HEK293 (cell line): ENCODE data around the gene ELL2.

ENCODE experiments used
- CTCF ChIA-PET: fragments of 350-600 bp; formaldehyde crosslinking; extraction: SDS; loops from one replicate; lab custom pipeline; 2021; ENCODE audit warnings: antibody characterized with exemption; lab: Yijun Ruan, JAX
- POLR2A ChIA-PET: fragments of 300-600 bp; formaldehyde crosslinking; extraction: SDS; loops from one replicate; lab custom pipeline; 2020; ENCODE audit warnings: antibody characterized with exemption, inconsistent platforms; lab: Yijun Ruan, JAX
- H3K27ac ChIP-seq: fragments of 200-500 bp; sonication (Bioruptor generic); 2 replicates; pipeline ENCODE4 v1.5.1; 2014; ENCODE audit warnings: low read depth, low read length, control low read depth, inconsistent platforms; ENCODE audit errors: extremely low read depth
- H3K36me3 ChIP-seq, 2 experiments: fragments of 200-500 bp in 1 of 2; sonication (Bioruptor generic) in 1 of 2; 1 replicate in 1 of 2; 2 replicates in 1 of 2; pipeline ENCODE4 v1.5.1; 2014 to 2017; ENCODE audit warnings: inconsistent platforms in 2 of 2, low read length in 2 of 2; ENCODE audit not compliant: control insufficient read depth in 2 of 2, insufficient read depth in 1 of 2
- H3K4me1 ChIP-seq: fragments of 200-500 bp; sonication (Bioruptor generic); 2 replicates; pipeline ENCODE4 v1.5.1; 2014; ENCODE audit warnings: mild to moderate bottlenecking, low read length, inconsistent platforms; ENCODE audit not compliant: control insufficient read depth, insufficient read depth
- H3K4me3 ChIP-seq: 2 replicates; pipeline ENCODE4 v1.5.1; 2011; ENCODE audit warnings: low read depth, mild to moderate bottlenecking, control low read depth, low read length, moderate library complexity
- H3K9me3 ChIP-seq: fragments of 200-500 bp; sonication (Bioruptor generic); 2 replicates; pipeline ENCODE4 v1.5.1; 2014; ENCODE audit warnings: low read depth, low read length, inconsistent platforms; ENCODE audit not compliant: control insufficient read depth, insufficient read depth
- KLF7 ChIP-seq: fragments of 450-650 bp; formaldehyde crosslinking; IDR thresholded peaks from 2 replicates; pipeline ENCODE4 v1.5.1; 2016; ENCODE audit warnings: missing biosample characterization, missing genetic modification characterization, borderline replicate concordance
- MEIS1 ChIP-seq: sonication (generic); formaldehyde crosslinking; IDR thresholded peaks from 2 replicates; pipeline ENCODE4 v1.8.1; 2022; ENCODE audit warnings: missing genetic modification reagents, mild to moderate bottlenecking, borderline replicate concordance
- MZF1 ChIP-seq: fragments of 450-650 bp; formaldehyde crosslinking; IDR thresholded peaks from 2 replicates; pipeline ENCODE4 v1.5.1; 2017; ENCODE audit warnings: missing biosample characterization, missing genetic modification characterization, borderline replicate concordance
- PRDM1 ChIP-seq: fragments of 450-650 bp; formaldehyde crosslinking; IDR thresholded peaks from 2 replicates; pipeline ENCODE4; 2016; ENCODE audit warnings: missing biosample characterization, missing genetic modification characterization
- PRDM10 ChIP-seq: fragments of 450-650 bp; formaldehyde crosslinking; IDR thresholded peaks from 2 replicates; pipeline ENCODE4 v1.5.1; 2016; ENCODE audit warnings: missing biosample characterization, missing genetic modification characterization
- PRDM4 ChIP-seq: fragments of 450-650 bp; formaldehyde crosslinking; IDR thresholded peaks from 2 replicates; pipeline ENCODE4 v1.5.1; 2017; ENCODE audit warnings: missing biosample characterization, missing genetic modification characterization
- REPIN1 ChIP-seq: fragments of 450-650 bp; formaldehyde crosslinking; IDR thresholded peaks from 2 replicates; pipeline ENCODE4 v1.5.1; 2017; ENCODE audit warnings: missing biosample characterization, missing genetic modification characterization, low read depth
- SCRT2 ChIP-seq: fragments of 450-650 bp; formaldehyde crosslinking; IDR thresholded peaks from 2 replicates; pipeline ENCODE4 v1.5.1; 2016; ENCODE audit warnings: missing biosample characterization, missing genetic modification characterization
- SETDB1 ChIP-seq: IDR thresholded peaks from one replicate; pipeline ENCODE4 v1.6.1; 2017; ENCODE audit warnings: mild to moderate bottlenecking, low read length, moderate library complexity, mixed read lengths; ENCODE audit not compliant: insufficient read length
- ZBTB21 ChIP-seq: fragments of 450-650 bp; formaldehyde crosslinking; IDR thresholded peaks from 2 replicates; pipeline ENCODE4 v1.5.1; 2017; ENCODE audit warnings: missing biosample characterization, missing genetic modification characterization
- ZNF133 ChIP-seq: fragments of 450-650 bp; formaldehyde crosslinking; IDR thresholded peaks from 2 replicates; pipeline ENCODE4 v1.5.1; 2016; ENCODE audit warnings: missing biosample characterization, missing genetic modification characterization
- ZNF639 ChIP-seq: fragments of 450-650 bp; formaldehyde crosslinking; IDR thresholded peaks from 2 replicates; pipeline ENCODE4 v1.5.1; 2016; ENCODE audit warnings: missing biosample characterization, missing genetic modification characterization
- ZNF76 ChIP-seq: fragments of 450-650 bp; formaldehyde crosslinking; IDR thresholded peaks from 2 replicates; pipeline ENCODE4; 2016; ENCODE audit warnings: low read depth, missing biosample characterization, missing genetic modification characterization, borderline replicate concordance
- TF ChIP-seq, protein P1 (sequence below): fragments of 450-650 bp; formaldehyde crosslinking; IDR thresholded peaks from 2 replicates; pipeline ENCODE4 v1.5.1; 2017; ENCODE audit warnings: missing biosample characterization, missing genetic modification characterization

Gene ELL2

DNA sequence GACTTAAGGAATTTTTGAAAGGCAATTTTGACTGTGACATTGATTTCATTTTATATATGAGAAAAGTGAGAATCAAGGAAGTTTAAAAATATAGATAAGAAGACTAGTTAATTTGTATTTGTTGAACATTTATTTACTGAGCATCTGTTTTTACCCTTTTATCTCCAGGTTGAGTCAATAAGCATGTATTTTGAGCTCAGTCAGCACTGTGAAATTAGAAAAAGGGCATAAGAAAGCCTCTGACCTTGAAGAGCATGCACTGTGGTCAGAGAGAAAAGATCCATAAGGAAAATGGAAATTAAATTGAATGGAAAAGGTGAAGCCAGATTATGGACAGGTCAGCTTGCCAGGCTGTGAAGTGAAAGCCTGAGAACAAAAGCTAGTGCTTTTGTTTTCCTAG lies 44.4 kb downstream of the ELL2 start:
- H3K9me3 ChIP-seq: no peaks in the 10 kb centered on the region
- no peak overlapping the region for H3K4me3 ChIP-seq
- CTCF ChIA-PET: interaction anchor here (0.6 to 0.7 kb wide), 5 partner anchors 43 to 1265 kb away, joined by 3 to 4 read pairs (median 3); no protein-coding TSS in a partner anchor
- POLR2A ChIA-PET: interaction anchor here (0.8 kb wide), 1 partner anchor 44 kb away, joined by 3 read pairs; the partner anchor contains the start of gene ELL2
- H3K36me3 ChIP-seq: no peaks in the 10 kb centered on the region
- peaks cover 15% of the 10 kb centered on the region for H3K4me1 ChIP-seq
- no peak overlapping the region for H3K27ac ChIP-seq
- TF ChIP-seq MZF1 (tag by site-specific recombination): no peak
- TF ChIP-seq SETDB1: no peak
- no peak for TF ChIP-seq PRDM4 (tag by site-specific recombination)
- TF ChIP-seq ZNF133 (tag by site-specific recombination): no peak
- no peak for TF ChIP-seq SCRT2 (tag by site-specific recombination)

- Histone ChIP-seq H3K9me3 (no peaks in the 10 kb centered on the region), H3K36me3 (no peaks in the 10 kb centered on the region), H3K4me3 (no peak overlapping the region), H3K27ac (no peak overlapping the region), H3K4me1 (peaks cover 15% of the 10 kb centered on the region)
- CTCF ChIA-PET: interaction anchor here (0.6 to 0.7 kb wide), 4 partner anchors 139 to 1264 kb away, joined by 3 to 4 read pairs (median 3); no protein-coding TSS in a partner anchor
- POLR2A ChIA-PET: no interaction called here
- no peak for TF ChIP-seq ZNF76
- TF ChIP-seq ZNF639 (tag by site-specific recombination): no peak
- no peak for TF ChIP-seq KLF7
- TF ChIP-seq ZBTB21: no peak
- TF ChIP-seq REPIN1 (tag by site-specific recombination): no peak
- TF ChIP-seq PRDM1 (tag by site-specific recombination): peak; percentile 82
- TF ChIP-seq MEIS1: no peak
- TF ChIP-seq PRDM10 (tag by site-specific recombination): no peak
- TF ChIP-seq, protein P1, sequence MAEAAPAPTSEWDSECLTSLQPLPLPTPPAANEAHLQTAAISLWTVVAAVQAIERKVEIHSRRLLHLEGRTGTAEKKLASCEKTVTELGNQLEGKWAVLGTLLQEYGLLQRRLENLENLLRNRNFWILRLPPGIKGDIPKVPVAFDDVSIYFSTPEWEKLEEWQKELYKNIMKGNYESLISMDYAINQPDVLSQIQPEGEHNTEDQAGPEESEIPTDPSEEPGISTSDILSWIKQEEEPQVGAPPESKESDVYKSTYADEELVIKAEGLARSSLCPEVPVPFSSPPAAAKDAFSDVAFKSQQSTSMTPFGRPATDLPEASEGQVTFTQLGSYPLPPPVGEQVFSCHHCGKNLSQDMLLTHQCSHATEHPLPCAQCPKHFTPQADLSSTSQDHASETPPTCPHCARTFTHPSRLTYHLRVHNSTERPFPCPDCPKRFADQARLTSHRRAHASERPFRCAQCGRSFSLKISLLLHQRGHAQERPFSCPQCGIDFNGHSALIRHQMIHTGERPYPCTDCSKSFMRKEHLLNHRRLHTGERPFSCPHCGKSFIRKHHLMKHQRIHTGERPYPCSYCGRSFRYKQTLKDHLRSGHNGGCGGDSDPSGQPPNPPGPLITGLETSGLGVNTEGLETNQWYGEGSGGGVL (tag by site-specific recombination): peak; percentile 48; the same call in 1 of the 2 replicates
These were observed 45.0 kb downstream of the ELL2 start for GRCh38 chr5:95916687-95917085.
